Cardiac septum (tissue), 1 donor: ENCODE data around the gene BHLHA9. TPM values are rescaled to one million over a fixed set of nuclear protein-coding genes. Genes with fewer than 3 reads are reported as not detected.
"Not testable (repeated sequence)": the region's sequence is repeated elsewhere in the genome, so short reads cannot be mapped to it uniquely, and the experiment has no call there.

ENCODE experiments used
- DNase-seq: peaks from one replicate; pipeline ENCODE4 v3.0.0-alpha.2; 2020; ENCODE audit warnings: low spot score
- intact Hi-C: fragments of 100-400 bp; cut with DNase I; formaldehyde crosslinking; loops from one replicate; pipeline ENCODE4 v1.14.0; 2022
- long read RNA-seq: library from polyadenylated mRNA; unstranded; transcript quantifications from one replicate; pipeline ENCODE4 v2.0.0, GENCODE V29; 2021
- total RNA-seq: library from RNA; stranded (reverse); fragmentation: NEBNext Ultra II Directional; extraction: Animal tissue kit (Norgen Biotek cat#: 25700); gene quantifications from one replicate; pipeline ENCODE4 v1.2.1, GENCODE V29; 2021
- donor health status: DM: no; HTN: no; CAD: no.

Gene BHLHA9
- not detected for total RNA-seq
- long read RNA-seq, result 0 reads

- no peak for DNase-seq
- intact Hi-C loops, result loop anchor here (5.0 kb wide), 1 partner anchor 247 kb away; the partner anchor contains the start of gene INPP5K
These were observed at the start of gene BHLHA9 for GRCh38 chr17:1270210-1271029. TSS of gene BHLHA9 (plus strand) at chr17:1270444. CDS start at chr17:1270564, 120 bp downstream.

DNA sequence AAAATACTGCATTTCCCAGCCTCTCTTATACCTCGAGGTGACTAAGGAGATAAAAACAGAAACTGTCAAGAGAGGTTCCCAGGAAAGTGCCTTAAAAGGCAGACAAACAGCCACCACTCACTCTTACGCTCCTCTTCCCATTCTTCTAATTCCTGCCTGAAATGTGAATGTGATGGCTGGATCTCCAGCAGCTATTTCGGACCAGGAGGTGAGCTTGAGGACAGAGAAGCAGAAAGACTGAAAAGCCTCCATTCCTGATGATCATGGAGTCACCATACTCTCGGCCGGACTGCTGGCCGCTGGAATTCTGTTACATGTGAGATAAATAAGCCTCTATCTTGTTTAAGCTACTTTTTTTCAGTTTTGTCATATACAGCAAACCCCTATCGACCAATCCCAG, 49.0 kb upstream of the BHLHA9 start:
- intact Hi-C loops, result no loop called here
- DNase-seq, result no peak

GRCh38 chr17:1222321-1222720, 47.9 kb upstream of the BHLHA9 start:
- intact Hi-C loops, result no loop called here

DNA sequence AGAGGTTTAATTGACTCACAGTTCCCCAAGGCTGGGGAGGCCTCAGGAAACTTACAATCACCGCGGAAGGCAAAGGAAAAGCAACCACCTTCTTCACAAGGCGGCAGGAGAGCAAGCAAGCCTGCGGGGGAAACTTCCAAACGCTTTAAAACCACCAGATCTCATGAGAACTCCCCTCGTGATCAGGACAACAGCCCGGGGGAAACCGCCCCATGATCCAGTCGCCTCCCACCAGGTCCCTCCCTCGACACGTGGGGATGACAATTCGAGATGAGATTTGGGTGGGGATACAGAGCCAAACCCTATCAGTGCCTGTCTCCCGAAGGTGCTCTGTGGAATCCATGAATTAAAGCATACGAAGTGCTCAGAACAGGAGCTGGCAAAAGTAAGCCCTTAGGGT, 46.6 kb upstream of the BHLHA9 start:
- DNase-seq, result no peak
- intact Hi-C loops, result no loop called here

More at GRCh38 chr17:1222321-1222720, 47.9 kb upstream of the BHLHA9 start:
- DNase-seq, result no peak

DNA sequence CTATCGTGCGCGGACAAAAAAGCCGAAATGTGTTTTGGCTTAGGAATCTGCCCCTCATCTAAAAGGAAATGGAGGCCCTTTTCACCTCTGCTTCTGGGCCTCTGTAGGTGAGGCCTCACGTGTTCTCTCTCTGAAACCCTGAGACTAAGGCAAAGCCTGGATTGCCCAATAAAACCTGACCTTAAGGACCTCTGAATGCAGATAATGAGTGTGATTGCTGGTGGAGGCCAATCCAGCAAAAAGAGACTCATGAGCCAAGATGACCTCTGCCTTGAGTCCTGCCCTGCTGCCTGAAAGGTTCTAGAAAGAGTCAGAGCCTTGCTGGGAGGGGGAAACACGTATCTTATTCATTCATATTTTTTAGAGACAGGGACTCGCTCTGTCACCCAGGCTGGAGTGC, 45.9 kb upstream of the BHLHA9 start:
- DNase-seq, result no peak
- intact Hi-C loops, result no loop called here

GRCh38 chr17:1226308-1226707, 43.9 kb upstream of the BHLHA9 start:
- intact Hi-C loops, result no loop called here
- DNase-seq, result no peak

- no peak for DNase-seq
- intact Hi-C loops, result no loop called here
These were observed 42.9 kb upstream of the BHLHA9 start for GRCh38 chr17:1227365-1227764.

GRCh38 chr17:1227917-1228780, 42.1 kb upstream of the BHLHA9 start:
- intact Hi-C loops, result no loop called here
- DNase-seq, result no peak

- intact Hi-C loops, result no loop called here
- DNase-seq, result no peak
These were observed 41.4 kb upstream of the BHLHA9 start for GRCh38 chr17:1228781-1229348.

GRCh38 chr17:1229349-1229899, 40.8 kb upstream of the BHLHA9 start:
- DNase-seq, result peak; percentile 90
- intact Hi-C loops, result no loop called here

DNA sequence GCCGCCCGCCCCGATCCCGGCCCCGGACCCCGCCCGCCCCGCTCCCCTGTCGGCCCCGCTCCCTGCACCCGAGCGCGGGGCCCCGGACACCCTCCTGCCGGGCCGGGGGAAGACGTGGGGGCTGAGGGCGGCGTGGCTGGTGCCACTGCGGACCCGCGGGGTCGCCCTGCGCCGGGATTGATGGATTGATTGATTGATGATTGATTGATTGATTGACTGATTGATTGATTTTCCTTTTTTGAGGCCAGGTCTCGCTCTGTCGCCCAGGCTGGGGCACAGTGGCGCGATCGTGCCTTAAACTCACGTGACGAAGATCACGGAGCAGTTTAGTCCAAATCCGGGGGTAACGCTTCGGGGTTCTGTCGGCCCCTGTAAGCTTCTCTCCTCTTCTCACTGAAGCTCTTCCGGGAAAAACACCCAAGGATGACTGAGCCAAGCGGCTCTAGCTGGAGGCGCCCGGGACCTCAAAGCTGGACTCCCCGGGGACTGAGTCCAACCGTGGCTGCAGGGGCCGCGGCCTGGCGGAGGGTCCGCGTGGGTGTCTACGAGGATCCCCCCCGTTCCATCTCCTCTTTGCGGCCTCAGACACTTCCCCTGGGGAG, 40.2 kb upstream of the BHLHA9 start:
- no peak for DNase-seq
- intact Hi-C loops, result no loop called here

- intact Hi-C loops, result no loop called here
- no peak for DNase-seq
These were observed 38.8 kb upstream of the BHLHA9 start for GRCh38 chr17:1231456-1231855.

DNA sequence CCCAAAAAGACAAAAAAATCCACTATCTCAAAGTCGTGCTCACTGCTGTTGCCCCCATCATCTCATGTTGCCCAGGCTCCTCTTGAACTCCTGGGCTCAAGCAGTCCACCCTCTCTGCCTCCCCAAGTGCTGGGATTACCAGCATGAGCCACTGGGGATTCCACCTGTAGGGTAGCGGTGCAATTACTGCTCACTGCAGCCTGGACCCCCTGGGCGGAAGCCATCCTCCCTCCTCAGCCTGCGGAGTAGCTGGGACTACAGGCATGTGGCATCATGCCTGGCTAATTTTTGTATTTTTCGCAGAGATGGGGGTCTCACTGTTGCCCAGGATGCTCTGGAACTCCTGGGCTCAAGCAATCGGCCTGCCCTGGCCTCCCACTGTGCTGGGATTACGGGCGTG, 37.9 kb upstream of the BHLHA9 start:
- intact Hi-C loops, result no loop called here
- DNase-seq, result no peak

DNA sequence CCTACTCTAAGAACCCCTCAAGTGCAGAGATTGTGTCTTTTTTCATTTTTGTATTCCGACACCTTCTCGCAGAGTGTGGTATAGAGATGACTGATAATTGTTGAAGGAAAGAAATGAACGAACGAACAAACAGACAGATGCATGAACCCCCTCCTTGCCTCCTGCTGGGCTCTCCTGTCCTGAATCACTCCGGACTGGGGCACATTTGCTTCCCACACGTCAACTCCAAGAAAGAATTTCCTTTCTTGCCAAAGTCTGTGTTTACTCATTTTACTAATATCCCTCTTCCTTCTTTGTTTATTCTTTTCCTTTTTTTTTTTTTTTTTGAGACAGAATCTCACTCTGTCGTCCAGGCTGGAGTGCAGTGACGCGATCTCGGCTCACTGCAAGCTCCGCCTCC, 37.5 kb upstream of the BHLHA9 start:
- no peak for DNase-seq
- intact Hi-C loops, result no loop called here

DNA sequence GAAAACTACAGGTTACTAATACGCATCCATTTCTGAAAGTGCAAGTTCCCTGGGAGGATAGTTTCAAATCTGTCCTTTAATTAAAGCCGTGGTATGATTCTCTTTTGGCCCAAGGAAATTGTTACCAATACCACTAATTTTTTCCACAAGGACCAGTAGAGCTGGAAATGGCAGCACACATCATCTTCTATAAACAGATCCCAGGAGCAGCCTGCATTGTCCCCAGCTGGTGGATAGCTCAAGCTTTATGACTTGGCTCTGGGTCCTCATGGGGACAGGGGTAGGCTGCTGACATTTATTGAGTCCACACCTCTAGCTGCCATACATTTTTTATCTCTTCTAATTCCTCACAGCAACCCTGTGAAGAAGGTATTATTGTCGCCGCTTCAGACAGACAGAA, 35.8 kb upstream of the BHLHA9 start:
- no peak for DNase-seq
- intact Hi-C loops, result no loop called here

GRCh38 chr17:1237471-1237870, 32.8 kb upstream of the BHLHA9 start:
- intact Hi-C loops, result no loop called here
- no peak for DNase-seq

DNA sequence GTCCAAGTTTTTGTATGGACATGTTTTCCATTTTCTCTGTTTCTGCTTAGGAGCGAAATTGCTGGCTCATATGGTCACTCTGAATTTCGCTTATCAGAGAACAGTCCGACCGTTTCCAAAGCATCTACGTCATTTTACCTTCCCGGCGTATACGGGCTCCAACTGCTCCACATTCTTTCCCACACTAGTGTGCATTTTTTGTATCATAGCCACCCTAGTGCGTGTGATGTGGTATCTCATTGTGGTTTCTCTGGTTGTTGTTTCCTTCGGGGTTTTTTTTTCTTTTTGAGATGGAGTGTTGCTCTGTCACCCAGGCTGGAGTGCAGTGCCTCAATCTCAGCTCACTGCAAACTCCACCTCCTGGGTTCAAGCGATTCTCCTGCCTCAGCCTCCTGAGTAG, 31.0 kb upstream of the BHLHA9 start:
- no peak for DNase-seq
- intact Hi-C loops, result no loop called here

- DNase-seq, intact Hi-C loops: not testable (repeated sequence)
These were observed 29.8 kb upstream of the BHLHA9 start for GRCh38 chr17:1240426-1240825.

GRCh38 chr17:1241929-1242328, 28.3 kb upstream of the BHLHA9 start:
- DNase-seq, result no peak
- intact Hi-C loops, result no loop called here

- intact Hi-C loops, result no loop called here
- no peak for DNase-seq
These were observed 25.6 kb upstream of the BHLHA9 start for GRCh38 chr17:1244606-1245012.
